ENCODE data around the gene PRC1.

PRC1 gene

DNA sequence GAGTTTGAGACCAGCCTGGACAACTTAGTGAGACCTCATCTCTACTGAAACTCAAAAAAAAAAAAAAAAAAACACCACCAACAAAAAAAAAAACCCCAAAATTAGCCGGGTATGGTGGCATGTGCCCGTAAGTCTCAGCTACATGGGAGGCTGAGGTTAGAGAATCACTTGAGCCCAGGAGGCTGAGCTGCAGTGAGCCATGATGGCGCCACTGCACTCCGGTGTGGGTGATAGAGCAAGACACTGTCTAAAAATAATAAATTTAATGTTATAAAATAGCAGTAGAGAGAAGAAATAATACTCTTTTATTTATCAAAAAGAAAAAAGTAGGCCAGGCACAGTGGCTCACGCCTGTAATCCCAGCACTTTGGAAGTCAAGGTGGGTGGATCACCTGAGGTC, 22.2 kb downstream of the PRC1 start:
- no peak for FAIRE-seq
- no peak for TF ChIP-seq POLR2A (IDR thresholded peaks at IDR 0.05; ENCODE audit: low read depth, low read length)

DNA sequence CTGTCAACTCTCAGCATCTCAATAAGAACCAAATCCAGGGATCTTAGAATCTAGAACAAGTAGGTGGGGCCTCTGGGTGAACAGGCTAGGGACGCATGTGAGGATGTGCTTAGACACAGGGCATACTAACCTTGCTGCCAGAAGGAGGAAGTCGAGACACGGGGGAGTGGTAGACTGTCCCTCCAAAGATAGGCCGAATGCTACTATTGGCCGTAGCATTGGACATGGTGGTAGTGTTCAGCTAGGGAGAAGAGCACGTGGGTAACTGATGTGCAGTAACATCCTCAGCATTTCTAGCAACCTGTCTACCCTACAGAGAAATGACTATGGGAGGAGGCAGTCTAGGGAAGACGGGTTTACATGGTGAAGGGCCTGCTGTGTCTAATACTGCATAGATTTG, 24.1 kb downstream of the PRC1 start:
- TF ChIP-seq POLR2A (IDR thresholded peaks at IDR 0.05; ENCODE audit: low read depth, low read length) = no peak
- FAIRE-seq = no peak
- no peak for DNase-seq (ENCODE audit: insufficient read length, low spot score)

More for the DNA sequence above, 22.2 kb downstream of the PRC1 start:
- DNase-seq (ENCODE audit: insufficient read length, low spot score) = no peak

DNA sequence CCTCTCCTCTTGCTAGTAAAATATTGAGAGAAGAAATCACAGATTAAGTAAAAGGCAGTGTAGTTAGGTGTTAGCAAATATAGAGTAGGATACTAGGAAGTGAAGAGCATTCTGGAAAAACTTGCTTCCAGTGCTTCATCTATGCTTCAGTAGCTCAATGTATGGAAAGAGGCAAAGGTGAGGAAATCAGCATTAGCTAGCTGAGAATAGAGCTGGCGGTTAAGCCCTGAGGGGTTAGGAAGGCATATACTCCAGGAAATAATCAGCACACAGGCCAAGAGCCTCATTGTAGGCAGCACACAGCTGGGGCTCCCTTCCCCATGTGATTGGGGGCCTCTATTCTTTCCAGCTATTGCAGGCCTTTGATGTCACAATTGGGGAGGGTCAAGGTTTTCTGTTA, 25.9 kb downstream of the PRC1 start:
- no peak for TF ChIP-seq POLR2A (IDR thresholded peaks at IDR 0.05; ENCODE audit: low read depth, low read length)
- DNase-seq (ENCODE audit: insufficient read length, low spot score) (no peak), FAIRE-seq (no peak)

- DNase-seq (ENCODE audit: insufficient read length, low spot score) (no peak), FAIRE-seq (no peak)
- no peak for TF ChIP-seq POLR2A (IDR thresholded peaks at IDR 0.05; ENCODE audit: low read depth, low read length)
Observed at GRCh38 chr15:90967206-90967605, 27.1 kb downstream of the PRC1 start.

GRCh38 chr15:90966262-90966661, 28.1 kb downstream of the PRC1 start:
- TF ChIP-seq POLR2A (IDR thresholded peaks at IDR 0.05; ENCODE audit: low read depth, low read length) = no peak
- DNase-seq (ENCODE audit: insufficient read length, low spot score) (no peak), FAIRE-seq (no peak)

GRCh38 chr15:90962021-90962420, 32.3 kb downstream of the PRC1 start:
- FAIRE-seq = no peak
- no peak for DNase-seq (ENCODE audit: insufficient read length, low spot score)

DNA sequence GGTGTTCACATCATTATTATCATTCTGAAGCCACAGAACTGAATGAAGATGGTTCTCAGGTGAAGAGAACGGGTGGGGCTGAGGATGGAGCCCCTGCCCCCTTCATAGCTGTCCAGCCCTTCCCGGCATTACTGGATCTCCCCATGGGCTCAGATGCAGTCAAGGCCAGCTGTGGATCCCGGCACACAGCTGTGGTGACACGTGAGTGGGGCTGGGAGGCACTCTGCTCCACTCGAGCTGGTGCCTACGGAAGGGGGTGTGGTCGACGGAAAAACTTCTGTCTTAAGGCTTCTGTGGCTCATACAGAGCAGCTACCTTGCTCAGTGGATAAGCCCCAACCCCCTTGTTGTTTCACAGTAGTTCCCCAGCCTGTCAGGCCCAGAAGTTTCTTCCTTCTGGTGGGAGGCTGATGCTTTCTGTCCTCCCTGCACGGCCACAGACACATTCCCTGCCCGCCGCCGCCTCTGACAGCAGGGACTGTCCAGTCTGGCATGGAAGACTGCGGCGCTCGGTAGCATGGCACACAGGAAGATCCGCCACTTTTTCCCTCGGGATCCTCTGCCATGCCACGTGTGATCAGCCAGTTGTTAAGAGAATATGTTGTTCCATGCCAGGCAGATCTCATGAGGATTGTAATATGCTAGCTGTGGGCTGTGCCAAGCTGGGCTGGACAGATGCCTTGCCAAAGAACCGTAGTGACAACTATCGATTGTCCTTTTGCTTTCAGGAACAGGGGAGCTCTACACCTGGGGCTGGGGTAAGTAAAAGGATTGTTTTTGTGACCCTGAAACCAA, 33.8 kb downstream of the PRC1 start:
- FAIRE-seq (no peak), DNase-seq (ENCODE audit: insufficient read length, low spot score) (no peak)
- TF ChIP-seq POLR2A (IDR thresholded peaks at IDR 0.05; ENCODE audit: low read depth, low read length) = no peak

More at GRCh38 chr15:90962021-90962420, 32.3 kb downstream of the PRC1 start:
- no peak for TF ChIP-seq POLR2A (IDR thresholded peaks at IDR 0.05; ENCODE audit: low read depth, low read length)

DNA sequence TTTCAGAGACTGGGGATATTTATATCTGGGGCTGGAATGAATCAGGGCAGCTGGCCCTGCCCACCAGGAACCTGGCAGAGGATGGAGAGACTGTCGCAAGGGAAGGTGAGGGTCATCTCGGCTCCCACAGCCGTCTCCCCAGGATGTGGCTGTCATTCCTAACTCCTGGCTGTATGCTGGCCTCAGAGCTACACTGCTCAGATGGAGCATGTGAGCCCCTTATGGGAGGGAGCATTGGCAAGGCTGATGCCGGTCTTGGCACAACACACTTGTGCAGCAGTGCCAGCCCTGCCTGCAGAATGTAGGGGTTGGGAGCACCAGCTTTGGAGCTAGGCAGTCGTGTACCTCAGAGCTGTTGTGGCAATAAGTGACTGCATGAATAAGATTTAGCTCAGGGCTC, 34.4 kb downstream of the PRC1 start:
- DNase-seq (ENCODE audit: insufficient read length, low spot score) = no peak
- no peak for TF ChIP-seq POLR2A (IDR thresholded peaks at IDR 0.05; ENCODE audit: low read depth, low read length)
- FAIRE-seq = no peak

DNA sequence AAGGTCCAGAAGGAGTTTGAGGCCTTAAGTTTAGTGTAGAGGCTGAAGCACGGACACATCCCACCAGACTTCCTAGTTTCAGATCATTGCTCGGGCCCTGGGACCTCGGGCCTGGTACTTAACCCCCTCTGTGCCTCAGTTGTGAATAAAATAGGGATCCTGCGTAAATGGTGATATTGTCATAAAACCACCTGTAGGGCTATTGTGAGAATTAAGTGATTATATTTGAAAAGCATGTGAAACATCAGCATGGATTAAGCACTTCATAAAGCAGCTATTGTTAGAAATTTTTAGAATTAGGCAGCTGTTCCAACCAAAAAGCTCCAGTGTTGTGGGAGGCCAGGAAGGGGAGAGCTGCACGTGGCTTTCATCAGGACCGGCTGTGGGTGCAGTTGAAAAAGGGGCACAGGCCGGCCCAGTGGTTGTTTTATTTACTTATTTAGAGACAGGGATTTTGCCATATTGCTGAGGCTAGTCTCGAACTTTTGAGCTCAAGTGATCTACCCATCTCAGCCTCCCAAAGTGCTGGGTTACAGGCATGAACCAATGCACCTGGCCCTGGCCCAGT, 35.2 kb downstream of the PRC1 start:
- DNase-seq (ENCODE audit: insufficient read length, low spot score) (no peak), FAIRE-seq (no peak)
- no peak for TF ChIP-seq POLR2A (IDR thresholded peaks at IDR 0.05; ENCODE audit: low read depth, low read length)

- FAIRE-seq = no peak
Observed at GRCh38 chr15:90957791-90958190, 36.5 kb downstream of the PRC1 start.

GRCh38 chr15:90957031-90957790, 37.1 kb downstream of the PRC1 start:
- DNase-seq (ENCODE audit: insufficient read length, low spot score) (no peak), FAIRE-seq (no peak)
- TF ChIP-seq POLR2A (IDR thresholded peaks at IDR 0.05; ENCODE audit: low read depth, low read length) = no peak

More at GRCh38 chr15:90957791-90958190, 36.5 kb downstream of the PRC1 start:
- TF ChIP-seq POLR2A (IDR thresholded peaks at IDR 0.05; ENCODE audit: low read depth, low read length) = no peak
- no peak for DNase-seq (ENCODE audit: insufficient read length, low spot score)

- no peak for DNase-seq (ENCODE audit: insufficient read length, low spot score)
- no peak for TF ChIP-seq POLR2A (IDR thresholded peaks at IDR 0.05; ENCODE audit: low read depth, low read length)
- no peak for FAIRE-seq
Observed at GRCh38 chr15:90956274-90957030, 37.9 kb downstream of the PRC1 start.

DNA sequence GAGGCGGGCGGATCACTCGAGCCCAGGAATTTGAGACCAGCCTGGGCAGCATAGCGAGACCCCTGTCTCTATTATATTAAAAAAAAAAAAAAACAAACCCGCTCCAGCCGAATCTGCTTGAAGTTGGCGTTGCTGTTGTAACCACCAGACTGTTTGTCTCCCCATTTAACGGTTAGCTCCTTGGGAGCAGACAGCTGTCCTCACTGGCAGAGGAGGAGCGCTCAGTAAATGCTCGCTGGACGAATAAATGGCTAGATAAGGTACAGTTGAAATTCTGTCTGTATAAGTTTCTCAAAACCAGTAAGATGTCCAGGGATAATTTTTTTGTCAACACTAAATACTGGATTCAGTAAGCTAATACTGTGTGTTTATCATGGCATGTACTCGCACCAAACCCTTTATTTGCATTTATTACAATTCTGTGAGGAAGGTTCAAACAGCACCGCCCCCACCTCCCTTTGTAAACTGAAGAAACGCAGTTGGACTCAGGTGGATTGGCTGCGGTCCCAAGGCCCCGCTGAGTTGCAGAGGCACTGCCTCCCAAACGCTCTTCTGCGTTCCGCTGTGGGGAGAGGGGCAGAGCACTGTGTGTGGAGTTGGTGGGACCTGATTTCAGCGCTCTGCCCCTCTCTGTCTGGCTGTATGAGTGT, 38.6 kb downstream of the PRC1 start:
- FAIRE-seq = no peak
- TF ChIP-seq POLR2A (IDR thresholded peaks at IDR 0.05; ENCODE audit: low read depth, low read length) = no peak
- no peak for DNase-seq (ENCODE audit: insufficient read length, low spot score)

Measured in H54 (cell line).